OCI-M2 (cell line): ENCODE results near the gene TTLL11.
"Not testable (repeated sequence)": the region's sequence is repeated elsewhere in the genome, so short reads cannot be mapped to it uniquely, and the experiment has no call there.

ENCODE experiments used
- DNase-seq: peaks from one replicate; lab custom pipeline; 2025; ENCODE audit not compliant: unreplicated experiment; lab: John Stamatoyannopoulos, UW

The TTLL11 gene

GRCh38 chr9:122085260-122085659, 7.8 kb downstream of the TTLL11 start:
- no peak for DNase-seq

DNA sequence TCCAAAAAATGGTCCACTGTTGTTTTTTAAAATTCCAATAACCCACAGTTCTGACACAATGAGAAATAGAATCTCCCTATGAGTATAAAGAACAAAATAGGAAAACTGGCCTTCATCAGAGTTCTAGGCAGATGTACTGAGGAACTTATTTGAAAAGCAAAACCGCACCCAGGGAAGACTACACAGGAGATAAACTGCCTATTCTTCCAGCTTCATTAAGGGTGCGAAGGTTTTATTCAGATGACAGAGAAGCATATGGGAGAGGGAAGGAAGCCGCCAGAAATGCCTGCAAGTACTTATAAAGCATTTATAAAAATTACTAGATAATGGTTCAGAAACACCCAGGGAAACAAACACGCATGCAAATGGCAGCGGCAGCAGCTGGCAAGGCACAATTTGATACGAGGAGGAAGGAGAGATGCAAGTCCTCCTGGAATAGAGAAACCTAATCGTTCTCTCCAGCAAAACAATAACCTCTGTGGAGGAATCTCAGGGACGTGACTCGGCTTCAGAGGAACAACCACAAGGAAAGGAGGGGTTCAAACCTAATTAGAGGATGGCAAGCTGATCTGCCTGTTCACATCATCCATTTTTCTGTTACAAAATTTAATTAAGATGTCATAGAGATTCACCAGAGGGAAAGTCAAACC, 9.0 kb downstream of the TTLL11 start:
- DNase-seq, result no peak

GRCh38 chr9:122080986-122081385, 12.1 kb downstream of the TTLL11 start:
- DNase-seq, result no peak

DNA sequence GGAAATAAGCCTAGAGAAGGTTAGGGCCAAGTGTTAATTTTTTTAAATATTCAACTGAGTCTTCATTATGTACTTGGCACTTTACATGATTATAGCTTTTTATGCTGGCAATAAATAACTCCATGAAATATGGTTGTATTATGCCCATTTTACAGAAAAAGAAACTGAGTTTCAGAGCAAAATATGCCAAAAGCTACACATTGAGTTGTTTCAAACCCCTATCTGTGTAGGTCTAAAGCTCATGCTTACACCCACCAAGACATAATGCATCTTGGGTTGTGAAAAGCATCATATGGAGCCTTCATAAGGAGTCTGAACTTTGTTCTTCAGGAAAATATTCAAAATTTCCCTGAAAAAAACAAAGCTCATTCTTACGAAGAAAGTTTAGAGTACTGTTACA, 14.6 kb downstream of the TTLL11 start:
- DNase-seq, result no peak

DNA sequence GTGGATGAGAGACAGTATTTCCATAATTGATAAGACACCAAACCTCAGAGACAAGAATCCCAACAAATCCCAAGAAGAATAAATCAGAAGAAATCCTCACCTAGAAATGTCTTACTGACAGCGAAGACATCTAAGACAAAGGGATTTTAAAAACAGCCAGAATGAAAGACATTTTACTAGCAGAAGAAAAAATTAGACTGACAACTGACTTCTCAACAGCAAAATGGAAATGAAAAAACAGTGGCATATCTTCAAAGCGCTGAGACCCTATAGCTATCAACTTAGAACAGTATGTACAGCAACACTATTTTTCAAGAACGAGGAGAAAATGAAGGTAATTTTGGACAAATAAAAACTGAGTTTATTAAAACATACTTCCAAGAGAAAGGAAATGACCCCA, 16.3 kb downstream of the TTLL11 start:
- DNase-seq, result no peak

DNA sequence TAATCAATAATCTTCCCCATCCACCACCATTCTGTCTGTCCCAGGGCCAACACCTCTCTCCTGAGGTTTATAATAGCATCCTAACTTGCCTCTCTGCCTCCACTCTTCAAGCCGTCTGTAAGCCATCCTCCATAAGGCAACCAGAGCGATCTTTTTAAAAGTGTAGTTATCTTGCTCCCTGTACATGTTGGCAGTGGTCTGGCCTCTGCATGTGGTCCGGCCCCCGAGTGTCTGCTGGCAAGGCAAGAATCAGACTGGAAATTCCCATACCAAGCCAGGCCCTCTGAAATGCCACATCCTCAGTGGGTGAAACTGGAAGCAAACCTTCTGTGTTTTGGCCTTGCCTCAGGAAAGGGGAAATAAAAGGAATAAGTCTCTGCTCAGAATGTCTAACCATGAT, 17.0 kb downstream of the TTLL11 start:
- no peak for DNase-seq

GRCh38 chr9:122075135-122076030, 17.7 kb downstream of the TTLL11 start:
- no peak for DNase-seq

DNA sequence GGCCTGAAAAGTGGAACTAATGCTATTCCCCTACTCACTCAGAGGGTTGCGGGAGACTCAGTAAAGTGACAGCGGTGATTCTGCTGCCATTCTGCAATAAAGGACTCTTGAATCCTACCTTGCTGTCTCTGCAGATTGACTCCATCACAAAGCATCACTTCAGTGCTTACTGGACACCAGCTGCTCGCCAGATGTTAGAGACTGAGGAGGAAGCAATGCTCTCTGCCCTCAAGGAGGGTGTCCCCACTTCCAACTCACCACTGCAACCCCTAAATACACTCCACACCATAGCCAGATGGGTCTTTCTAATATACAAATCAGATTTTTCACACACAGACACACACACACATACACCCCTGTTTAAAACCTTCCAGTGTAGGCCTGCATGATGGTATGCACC, 21.4 kb downstream of the TTLL11 start:
- no peak for DNase-seq

DNA sequence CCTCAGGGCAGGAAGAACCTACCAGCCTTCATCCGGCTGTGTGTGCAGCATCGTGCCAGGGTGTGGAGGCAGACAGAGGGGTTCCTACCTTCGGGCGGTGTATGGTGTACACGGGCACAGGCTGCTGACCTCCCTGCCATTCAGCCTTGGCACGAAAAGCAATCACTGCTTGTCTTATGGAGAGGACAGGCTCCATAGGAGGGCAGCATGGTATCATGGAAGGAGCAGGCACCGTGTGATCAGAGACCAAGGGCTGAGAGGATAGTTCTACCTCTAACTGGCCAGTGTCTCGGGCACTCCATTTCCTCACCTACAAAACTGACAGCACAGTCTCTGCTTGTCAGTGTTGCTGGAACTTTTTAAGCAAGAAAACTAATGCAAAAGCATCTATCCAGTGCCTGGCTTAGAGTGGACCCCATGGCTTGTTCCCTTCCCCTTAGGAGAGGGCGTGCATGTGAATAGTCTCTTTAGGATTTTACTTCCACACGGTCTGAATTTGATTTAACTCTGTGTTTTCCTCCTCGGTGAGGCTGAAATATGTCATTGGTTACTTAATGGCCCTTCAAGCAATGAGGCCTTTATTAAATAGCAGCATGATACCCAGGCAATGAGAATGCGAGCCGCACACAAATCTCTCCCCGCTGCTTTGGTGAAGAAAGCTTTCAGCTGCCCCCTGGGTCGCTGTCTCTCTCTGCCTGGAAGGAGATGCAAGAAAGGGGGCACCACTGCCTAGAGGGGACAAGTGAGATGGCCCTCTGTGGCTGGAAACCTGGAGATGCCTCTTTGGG, 22.2 kb downstream of the TTLL11 start:
- no peak for DNase-seq

DNA sequence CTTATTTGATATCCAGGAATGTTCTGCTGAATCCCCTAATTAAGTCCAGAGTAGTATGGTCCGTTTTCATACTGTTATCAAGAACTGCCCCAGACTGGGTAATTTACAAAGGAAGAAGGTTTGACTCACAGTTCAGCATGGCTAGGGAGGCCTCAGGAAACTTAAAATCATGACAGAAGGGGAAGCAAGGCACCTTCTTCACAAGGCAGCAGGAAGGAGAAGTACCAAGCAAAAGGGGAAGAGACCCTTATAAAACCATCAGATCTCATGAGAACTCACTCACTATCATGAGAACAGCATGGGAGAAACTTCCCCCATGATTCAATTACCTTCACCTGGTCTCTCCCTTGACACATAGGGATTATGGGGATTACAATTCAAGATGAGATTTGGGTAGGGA, 26.4 kb downstream of the TTLL11 start:
- DNase-seq, result not testable (repeated sequence)

DNA sequence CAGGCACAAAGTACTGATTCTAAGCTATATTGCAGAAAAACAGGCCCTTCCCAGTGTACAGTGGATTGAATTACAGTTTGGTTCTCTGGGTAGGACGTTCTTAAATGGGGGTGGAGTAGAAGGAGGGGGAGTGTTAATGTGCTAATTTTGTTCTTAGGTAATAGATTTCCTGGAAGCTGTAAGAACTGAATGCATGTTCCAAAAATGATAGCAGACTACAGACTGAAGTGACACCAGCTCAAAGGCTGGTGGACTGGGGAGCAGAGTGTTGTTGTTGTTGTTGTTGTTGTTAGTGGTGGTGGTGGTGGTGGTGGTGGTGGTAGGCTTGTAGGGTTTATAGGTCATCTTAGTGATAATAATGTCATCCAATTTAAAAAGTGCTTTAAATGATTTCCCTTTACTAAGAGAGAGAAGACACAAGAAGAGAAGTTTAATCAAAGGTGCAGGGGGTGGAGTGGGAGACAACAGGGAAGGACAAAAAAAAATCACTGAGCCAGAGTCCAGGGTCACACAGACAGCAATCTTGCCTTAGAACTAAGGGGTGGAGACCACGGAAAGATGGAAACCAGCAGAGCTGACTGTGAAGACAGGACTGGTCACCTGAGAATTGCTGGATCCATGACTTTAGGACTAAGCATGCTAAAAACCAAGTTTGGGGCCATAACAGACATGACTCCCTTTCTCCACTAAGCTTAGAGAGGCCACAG, 27.0 kb downstream of the TTLL11 start:
- DNase-seq, result no peak

DNA sequence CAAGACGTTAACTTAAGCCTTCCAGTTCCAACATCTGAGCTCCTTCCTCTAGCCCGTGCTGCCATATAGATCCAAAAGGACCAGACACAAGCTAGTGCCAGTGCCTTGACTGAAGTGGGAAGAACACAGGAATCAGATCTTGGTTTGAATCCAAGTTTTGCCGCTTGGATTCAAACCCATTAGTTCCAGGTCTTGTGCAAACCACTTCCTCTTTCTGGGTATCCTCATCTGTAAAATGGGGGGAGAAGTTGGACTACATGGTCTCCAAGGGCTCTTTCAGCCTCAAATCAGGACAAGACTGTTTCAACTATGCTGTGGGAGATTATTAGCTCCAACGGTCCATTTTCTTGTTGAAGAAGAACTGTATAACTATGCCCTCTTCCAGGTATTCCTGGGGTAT, 32.6 kb downstream of the TTLL11 start:
- DNase-seq, result no peak

- no peak for DNase-seq
Observed at GRCh38 chr9:122059955-122060324, 33.2 kb downstream of the TTLL11 start.

GRCh38 chr9:122059214-122059954, 33.7 kb downstream of the TTLL11 start:
- DNase-seq, result no peak

GRCh38 chr9:122058709-122059108, 34.4 kb downstream of the TTLL11 start:
- DNase-seq, result no peak

GRCh38 chr9:122058051-122058450, 35.1 kb downstream of the TTLL11 start:
- no peak for DNase-seq

DNA sequence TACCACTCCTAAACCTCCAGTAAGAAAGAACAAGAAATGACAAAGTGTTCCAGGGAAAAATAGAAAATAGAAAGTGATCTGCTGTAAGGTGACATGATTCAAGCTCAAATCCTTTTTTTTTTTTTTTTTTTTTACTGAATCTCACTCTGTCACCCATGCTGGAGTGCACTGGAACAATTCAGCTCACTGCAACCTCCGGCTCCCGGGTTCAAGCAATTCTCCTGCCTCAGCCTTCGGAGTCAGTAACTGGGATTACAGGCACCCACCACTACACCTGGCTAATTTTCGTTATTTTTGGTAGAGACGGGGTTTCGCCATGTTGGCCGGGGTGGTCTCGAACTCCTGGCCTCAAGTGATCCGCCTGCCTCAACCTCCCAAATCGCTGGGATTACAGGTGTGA, 35.9 kb downstream of the TTLL11 start:
- no peak for DNase-seq

DNA sequence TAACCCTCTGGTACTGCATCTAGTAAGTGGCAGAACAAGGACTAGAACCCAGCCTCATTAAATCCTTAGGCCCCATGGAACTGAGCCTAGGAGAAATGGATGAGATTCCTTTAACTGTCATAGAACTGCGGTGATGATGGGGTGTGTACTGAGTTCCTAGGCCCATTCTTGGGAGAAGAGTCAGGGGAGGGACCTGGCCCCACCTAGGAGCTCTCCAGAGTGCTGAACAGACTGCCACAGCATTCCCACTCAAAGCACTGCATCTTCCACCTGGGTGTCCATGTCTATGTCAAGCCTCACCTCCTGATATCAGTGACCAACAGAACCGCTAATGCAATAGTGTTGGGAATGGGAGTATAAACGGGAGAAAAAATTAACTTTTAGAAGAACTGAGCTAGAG, 36.6 kb downstream of the TTLL11 start:
- DNase-seq, result no peak

GRCh38 chr9:122055701-122056100, 37.4 kb downstream of the TTLL11 start:
- DNase-seq, result no peak

- no peak for DNase-seq
Observed at GRCh38 chr9:122053567-122054350, 39.3 kb downstream of the TTLL11 start.
